Astrocyte of the cerebellum (primary cell): ENCODE data around the gene RSPH9.
"Not testable (repeated sequence)": the region's sequence is repeated elsewhere in the genome, so short reads cannot be mapped to it uniquely, and the experiment has no call there.

Experiments used
- DNase-seq: peaks from one replicate; pipeline ENCODE4 v3.0.0-alpha.2; 2011; ENCODE audit warnings: low read depth
- H3K4me3 ChIP-seq: 2 replicates; pipeline ENCODE4 v1.5.1; 2011; ENCODE audit warnings: mild to moderate bottlenecking, low read depth, low read length, moderate library complexity
- in situ Hi-C: cut with HindIII; loops from 2 replicates; pipeline ENCODE4 v1.10.0; 2017; ENCODE audit warnings: low sequenced_read_pairs
- TF ChIP-seq, protein P1 (sequence below): IDR thresholded peaks from 2 replicates; pipeline ENCODE4 v1.5.1; 2012; ENCODE audit warnings: low read length, low read depth, moderate library complexity, mild to moderate bottlenecking; ENCODE audit errors: missing control alignments

Gene RSPH9

DNA sequence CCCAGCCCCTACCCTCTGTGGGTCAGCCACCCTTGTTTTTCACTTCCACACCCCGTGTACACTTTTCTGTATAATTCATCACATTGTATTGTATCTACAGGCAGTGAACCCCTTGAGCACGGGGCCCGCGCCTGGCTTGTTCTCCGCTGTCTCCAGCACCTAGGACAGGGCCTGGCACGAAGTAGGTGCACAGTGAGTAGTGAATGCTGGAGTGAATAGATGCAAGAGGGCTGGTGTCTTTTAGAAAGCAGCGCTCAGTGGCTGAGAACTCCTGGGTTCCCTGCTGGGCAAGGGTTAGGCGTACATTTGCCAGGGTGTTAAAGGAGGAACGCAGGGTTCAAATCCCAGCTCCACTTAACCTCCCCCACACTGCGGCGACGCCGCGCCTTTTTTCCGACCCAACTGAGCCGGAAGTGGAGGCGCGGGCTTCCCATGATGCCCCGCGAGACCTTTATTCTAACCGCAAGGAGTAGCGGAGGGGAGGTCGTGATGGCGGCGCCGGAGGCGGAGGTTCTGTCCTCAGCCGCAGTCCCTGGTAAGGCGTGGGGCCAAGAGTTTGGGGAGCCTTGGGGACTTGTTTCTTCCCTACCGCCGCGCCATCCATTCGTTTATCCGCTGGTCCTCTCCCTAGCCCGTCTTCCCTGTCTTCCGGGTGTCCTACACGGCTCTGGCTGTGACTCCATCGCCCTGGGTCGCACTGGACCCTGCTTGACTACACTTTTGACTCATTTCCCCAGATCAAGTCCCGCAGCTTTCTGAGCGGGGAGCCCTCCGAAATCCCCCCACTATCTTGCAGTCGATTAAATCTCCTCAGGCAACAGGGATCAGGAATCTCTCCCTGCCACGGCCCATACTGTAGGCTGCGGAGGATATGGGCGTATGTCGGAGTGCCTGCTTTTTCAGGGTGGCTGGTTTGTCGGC, 9.2 kb upstream of the RSPH9 start, which contains the start of gene MAD2L1BP:
Gene MAD2L1BP, plus strand, starts transcription at position 454 of the 921 bp plus-strand sequence. Its CDS starts 36 bp downstream, at position 490.
- H3K4me3 ChIP-seq = peak within 1 kb of the TSS; percentile 79
- DNase-seq = no peak
- in situ Hi-C loops = no loop called here
- TF ChIP-seq, protein P1, sequence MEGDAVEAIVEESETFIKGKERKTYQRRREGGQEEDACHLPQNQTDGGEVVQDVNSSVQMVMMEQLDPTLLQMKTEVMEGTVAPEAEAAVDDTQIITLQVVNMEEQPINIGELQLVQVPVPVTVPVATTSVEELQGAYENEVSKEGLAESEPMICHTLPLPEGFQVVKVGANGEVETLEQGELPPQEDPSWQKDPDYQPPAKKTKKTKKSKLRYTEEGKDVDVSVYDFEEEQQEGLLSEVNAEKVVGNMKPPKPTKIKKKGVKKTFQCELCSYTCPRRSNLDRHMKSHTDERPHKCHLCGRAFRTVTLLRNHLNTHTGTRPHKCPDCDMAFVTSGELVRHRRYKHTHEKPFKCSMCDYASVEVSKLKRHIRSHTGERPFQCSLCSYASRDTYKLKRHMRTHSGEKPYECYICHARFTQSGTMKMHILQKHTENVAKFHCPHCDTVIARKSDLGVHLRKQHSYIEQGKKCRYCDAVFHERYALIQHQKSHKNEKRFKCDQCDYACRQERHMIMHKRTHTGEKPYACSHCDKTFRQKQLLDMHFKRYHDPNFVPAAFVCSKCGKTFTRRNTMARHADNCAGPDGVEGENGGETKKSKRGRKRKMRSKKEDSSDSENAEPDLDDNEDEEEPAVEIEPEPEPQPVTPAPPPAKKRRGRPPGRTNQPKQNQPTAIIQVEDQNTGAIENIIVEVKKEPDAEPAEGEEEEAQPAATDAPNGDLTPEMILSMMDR = no peak

DNA sequence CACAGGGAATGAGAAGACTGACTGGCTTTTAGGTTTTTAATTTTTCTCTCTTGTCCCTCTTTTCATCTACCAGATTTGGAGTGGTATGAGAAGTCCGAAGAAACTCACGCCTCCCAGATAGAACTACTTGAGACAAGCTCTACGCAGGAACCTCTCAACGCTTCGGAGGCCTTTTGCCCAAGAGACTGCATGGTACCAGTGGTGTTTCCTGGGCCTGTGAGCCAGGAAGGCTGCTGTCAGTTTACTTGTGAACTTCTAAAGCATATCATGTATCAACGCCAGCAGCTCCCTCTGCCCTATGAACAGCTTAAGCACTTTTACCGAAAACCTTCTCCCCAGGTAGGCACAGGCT, 8.6 kb upstream of the RSPH9 start:
- TF ChIP-seq, protein P1 = no peak
- in situ Hi-C loops = no loop called here
- DNase-seq = no peak
- peak overlapping the region; percentile 79 for H3K4me3 ChIP-seq

DNA sequence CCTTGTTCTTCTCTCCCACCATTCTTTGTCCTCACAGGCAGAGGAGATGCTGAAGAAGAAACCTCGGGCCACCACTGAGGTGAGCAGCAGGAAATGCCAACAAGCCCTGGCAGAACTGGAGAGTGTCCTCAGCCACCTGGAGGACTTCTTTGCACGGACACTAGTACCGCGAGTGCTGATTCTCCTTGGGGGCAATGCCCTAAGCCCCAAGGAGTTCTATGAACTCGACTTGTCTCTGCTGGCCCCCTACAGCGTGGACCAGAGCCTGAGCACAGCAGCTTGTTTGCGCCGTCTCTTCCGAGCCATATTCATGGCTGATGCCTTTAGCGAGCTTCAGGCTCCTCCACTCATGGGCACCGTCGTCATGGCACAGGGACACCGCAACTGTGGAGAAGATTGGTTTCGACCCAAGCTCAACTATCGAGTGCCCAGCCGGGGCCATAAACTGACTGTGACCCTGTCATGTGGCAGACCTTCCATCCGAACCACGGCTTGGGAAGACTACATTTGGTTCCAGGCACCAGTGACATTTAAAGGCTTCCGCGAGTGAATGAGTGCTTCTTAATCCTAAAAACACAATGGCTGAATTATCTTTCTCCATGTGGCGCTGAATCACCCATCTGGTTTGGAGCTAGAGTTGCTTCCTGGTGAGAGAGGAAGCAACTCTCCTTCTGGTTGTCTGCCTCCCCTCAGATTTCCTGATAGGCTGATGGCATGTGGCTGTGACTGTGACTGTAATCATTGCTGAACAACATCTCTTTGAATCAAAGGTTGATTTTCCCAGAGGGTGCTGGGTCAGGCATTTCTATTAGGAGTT, 4.6 kb upstream of the RSPH9 start:
- in situ Hi-C loops = no loop called here
- no peak for DNase-seq
- no peak overlapping the region for H3K4me3 ChIP-seq
- TF ChIP-seq, protein P1 = no peak

DNA sequence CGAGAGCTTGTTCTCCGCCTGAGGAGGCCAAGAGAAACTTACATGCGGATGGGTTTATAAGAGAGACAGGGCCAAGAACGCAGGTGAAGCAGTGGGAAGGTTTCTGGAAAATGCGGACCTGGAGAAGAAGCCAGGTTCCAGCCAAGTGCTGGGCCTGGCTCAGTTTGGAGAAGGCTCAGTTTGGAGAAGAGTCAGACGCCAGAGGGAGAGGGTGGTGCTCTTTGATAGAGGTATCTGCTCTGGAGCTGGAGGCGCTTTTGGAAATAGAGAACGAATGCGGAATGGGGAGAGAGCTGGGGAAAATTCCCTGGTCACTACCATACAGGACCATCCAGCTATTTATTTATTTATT, 753 bp downstream of the RSPH9 start:
- DNase-seq = no peak
- in situ Hi-C loops = no loop called here
- peak overlapping the region; percentile 45 for H3K4me3 ChIP-seq
- TF ChIP-seq, protein P1 = no peak

DNA sequence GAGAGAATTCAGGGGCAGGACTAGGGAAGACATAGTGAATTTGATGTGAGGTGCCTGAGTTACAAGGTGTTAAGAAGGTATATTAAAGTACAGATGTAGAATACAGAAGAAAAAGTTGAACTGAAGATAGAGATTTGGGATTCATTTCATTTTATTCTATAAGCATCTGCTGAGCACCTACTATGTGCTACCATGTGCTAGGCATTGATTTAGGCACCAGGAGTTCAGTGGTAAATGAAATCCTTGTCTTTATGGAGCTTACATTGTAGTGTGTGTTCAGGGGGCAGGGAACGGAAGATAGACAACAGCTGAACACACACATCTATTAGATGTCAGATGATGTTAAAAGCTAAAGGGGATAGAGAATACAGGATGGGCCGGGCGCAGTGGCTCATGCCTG, 2.8 kb downstream of the RSPH9 start:
- DNase-seq = no peak
- TF ChIP-seq, protein P1 = no peak
- in situ Hi-C loops = no loop called here
- no peak overlapping the region for H3K4me3 ChIP-seq

DNA sequence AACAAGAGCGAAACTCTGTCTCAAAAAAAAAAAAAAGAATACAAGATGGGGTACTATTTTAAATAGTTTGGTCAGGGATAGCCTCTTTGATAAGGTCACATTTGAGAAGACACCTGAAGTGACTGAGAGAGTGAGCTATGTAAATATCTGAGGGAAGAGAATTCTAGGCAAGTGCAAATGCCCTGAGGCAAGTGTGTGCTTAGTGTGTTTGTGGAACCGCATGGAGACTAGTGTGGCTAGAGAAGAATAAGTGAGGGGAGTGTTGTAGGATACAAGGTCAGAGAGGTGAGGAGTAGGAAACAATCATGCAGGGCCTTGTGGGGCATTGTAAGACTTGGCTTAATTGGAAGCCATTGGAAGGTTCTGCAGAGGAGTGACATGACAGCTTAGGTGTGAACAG, 3.4 kb downstream of the RSPH9 start:
- in situ Hi-C loops = no loop called here
- TF ChIP-seq, protein P1 = no peak
- no peak for DNase-seq

DNA sequence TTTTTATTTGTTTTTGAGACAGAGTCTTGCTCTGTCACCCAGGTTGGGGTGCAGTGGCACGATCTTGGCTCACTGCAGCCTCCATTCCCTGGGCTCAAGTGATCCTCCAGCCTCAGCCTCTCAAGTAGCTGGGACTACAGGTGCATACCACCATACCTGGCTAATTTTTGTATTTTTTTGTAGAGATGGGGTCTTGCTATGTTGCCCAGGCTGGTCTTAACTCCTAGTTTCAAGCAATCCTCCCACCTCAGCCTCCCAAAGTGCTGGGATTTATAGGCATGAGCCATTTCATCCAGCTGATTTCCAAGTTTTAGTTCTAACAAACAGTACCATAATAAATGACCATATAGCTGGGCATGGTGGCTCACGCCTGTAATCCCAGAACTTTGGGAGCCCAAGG, 8.0 kb downstream of the RSPH9 start:
- in situ Hi-C loops = loop anchor here (5.0 kb wide), 1 partner anchor 94 kb away; no protein-coding TSS in a partner anchor
- not testable (repeated sequence) for DNase-seq, H3K4me3 ChIP-seq

More for the DNA sequence above, 3.4 kb downstream of the RSPH9 start:
- no peak overlapping the region for H3K4me3 ChIP-seq
